Esophagus muscularis mucosa (tissue), 3 donors: ENCODE data around the gene TAF1C.

ENCODE experiments used
- CTCF ChIP-seq, 3 experiments: fragments of 200-600 bp in 2 of 3; fragments of 450-650 bp in 1 of 3; sonication (generic) in 2 of 3; IDR thresholded peaks; one replicate each; pipeline ENCODE4 v1.5.1; 2017 to 2019; ENCODE audit warnings: antibody characterized with exemption in 3 of 3, mild to moderate bottlenecking in 2 of 3, moderate library complexity in 1 of 3
- POLR2A ChIP-seq: fragments of 450-650 bp; IDR thresholded peaks from one replicate; pipeline ENCODE4 v1.6.1; 2017; ENCODE audit warnings: antibody characterized with exemption, moderate library complexity, mild to moderate bottlenecking, low read depth
- POLR2AphosphoS5 ChIP-seq, 2 donors: sonication (generic); formaldehyde crosslinking; IDR thresholded peaks; one replicate each; pipeline ENCODE4 v1.6.1; 2017; ENCODE audit warnings: antibody characterized with exemption in 2 of 2

DNA sequence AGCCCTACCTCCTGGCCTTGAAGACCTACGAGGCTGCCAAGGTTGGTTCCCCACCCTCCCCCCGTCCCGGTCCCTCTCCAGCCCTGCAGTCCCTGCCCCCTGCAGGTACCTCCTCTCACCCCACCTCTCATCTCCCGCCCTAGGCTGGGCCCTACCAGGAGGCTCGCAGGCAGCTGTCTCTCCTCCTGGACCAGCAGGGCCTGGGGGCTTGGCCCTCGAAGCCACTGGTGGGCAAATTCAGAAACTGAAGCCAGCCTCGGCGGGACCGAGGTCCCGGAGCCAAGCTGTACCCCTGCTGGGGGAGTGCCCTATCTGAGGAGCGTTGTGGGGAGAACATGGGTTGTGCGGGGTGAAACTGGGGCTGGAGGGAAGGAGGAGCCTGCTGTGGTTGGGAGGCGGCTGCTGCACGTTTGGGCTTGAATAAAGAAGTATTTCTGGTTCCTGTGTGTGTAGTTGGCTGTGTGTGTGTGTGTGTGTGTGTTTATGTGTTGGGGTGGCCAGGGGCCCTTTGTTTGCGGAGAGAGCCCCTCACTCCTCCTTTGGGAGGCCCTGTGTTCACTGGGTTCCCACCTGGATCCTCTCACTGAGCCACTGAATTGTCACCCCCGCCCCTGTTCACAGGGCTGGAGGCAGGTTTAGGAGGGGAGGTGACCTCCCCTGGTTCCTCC is 10.0 kb upstream of the TAF1C start:
- TF ChIP-seq POLR2AphosphoS5 (IDR thresholded peaks at IDR 0.05) (no peak), CTCF (IDR thresholded peaks at IDR 0.05) (no peak), POLR2A (no peak)
